T-cell (primary cell): ENCODE data around the gene CDHR2. TPM values are rescaled to one million over a fixed set of nuclear protein-coding genes. Genes with fewer than 3 reads are reported as not detected.

ENCODE experiments used
- ATAC-seq, 4 experiments: fragments of 200-7000 bp in 3 of 4; fragments of 150-1000 bp in 1 of 4; cut with Tn5 transposase; replicated peaks in 1 of 4; 1 replicate in 3 of 4; 2 replicates in 1 of 4; pipeline ENCODE4 v1.10.0; 2021; ENCODE audit warnings: moderate library complexity in 3 of 4, mild to moderate bottlenecking in 2 of 4, moderate number of reproducible peaks in 1 of 4
- CTCF ChIA-PET, 2 donors: fragments of 300-600 bp; sonication (Branson Sonifier 250); formaldehyde crosslinking; loops; one replicate each; lab custom pipeline; 2022; ENCODE audit warnings: antibody characterized with exemption in 2 of 2; lab: Charles Lee
- POLR2A ChIA-PET, 2 donors: fragments of 300-600 bp; sonication (Branson Sonifier 250); formaldehyde crosslinking; loops; one replicate each; lab custom pipeline; 2022; ENCODE audit warnings: antibody characterized with exemption in 2 of 2; lab: Charles Lee
- DNase-seq, 35 experiments: peaks; one replicate each; pipeline versions ENCODE4 v3.0.0 to v3.0.0-alpha.2; 2013 to 2023
- H3K27ac ChIP-seq: one replicate; pipeline ENCODE4 v1.5.1; 2013; ENCODE audit warnings: low read length
- H3K27me3 ChIP-seq, 2 experiments: replicated peaks in 1 of 2; 1 replicate in 1 of 2; 2 replicates in 1 of 2; pipeline versions ENCODE4 v1.6.1 to v1.7.0; 2013; ENCODE audit warnings: low read length in 1 of 2, mixed read lengths in 1 of 2; ENCODE audit not compliant: control insufficient read depth in 2 of 2, insufficient read depth in 2 of 2; ENCODE audit errors: extremely low read depth in 1 of 2
- H3K36me3 ChIP-seq, 2 donors: 1 replicate in 1 of 2; 2 replicates in 1 of 2; pipeline versions ENCODE4 v1.6.1 to v1.7.0; 2013; ENCODE audit warnings: low read length in 1 of 2; ENCODE audit not compliant: control insufficient read depth in 2 of 2, insufficient read depth in 1 of 2; ENCODE audit errors: extremely low read depth in 1 of 2
- H3K4me1 ChIP-seq, 2 experiments: 1 replicate in 1 of 2; 2 replicates in 1 of 2; pipeline versions ENCODE4 v1.6.1 to v1.7.0; 2013; ENCODE audit warnings: low read length in 2 of 2, mixed read lengths in 1 of 2; ENCODE audit not compliant: insufficient read depth in 2 of 2, control insufficient read depth in 1 of 2; ENCODE audit errors: extremely low read depth in 1 of 2
- H3K4me3 ChIP-seq, 2 donors: 1 replicate in 1 of 2; 2 replicates in 1 of 2; pipeline versions ENCODE4 v1.5.1 to v1.7.0; 2013; ENCODE audit warnings: mild to moderate bottlenecking in 2 of 2, low read length in 1 of 2, moderate library complexity in 1 of 2; ENCODE audit not compliant: control insufficient read depth in 1 of 2; ENCODE audit errors: extremely low read depth in 1 of 2
- H3K9me3 ChIP-seq: 2 replicates; pipeline ENCODE4 v1.7.0; 2013
- H3K27ac Mint-ChIP-seq, 2 donors: one replicate each; pipeline ENCODE4 v1.8.0; 2020 to 2021; ENCODE audit warnings: mild to moderate bottlenecking in 2 of 2, mixed read lengths in 2 of 2
- H3K27me3 Mint-ChIP-seq, 2 donors: one replicate each; pipeline ENCODE4 v1.8.0; 2021 to 2022; ENCODE audit warnings: mixed read lengths in 2 of 2
- H3K36me3 Mint-ChIP-seq: one replicate; pipeline ENCODE4 v1.8.0; 2021; ENCODE audit warnings: mixed read lengths
- H3K4me1 Mint-ChIP-seq, 3 donors: one replicate each; pipeline ENCODE4 v1.8.0; 2020 to 2022; ENCODE audit warnings: mixed read lengths in 3 of 3, mild to moderate bottlenecking in 1 of 3
- H3K4me3 Mint-ChIP-seq, 3 donors: one replicate each; pipeline ENCODE4 v1.8.0; 2020 to 2022; ENCODE audit warnings: mild to moderate bottlenecking in 3 of 3, mixed read lengths in 3 of 3, moderate library complexity in 3 of 3
- H3K9me3 Mint-ChIP-seq, 3 donors: one replicate each; pipeline ENCODE4 v1.8.0; 2020 to 2022; ENCODE audit warnings: mixed read lengths in 3 of 3
- WGBS: methylation state at CpG from one replicate; pipeline ENCODE4 v1.1.5; 2013; ENCODE audit warnings: missing lambda C conversion rate; ENCODE audit not compliant: insufficient coverage; 5-methylcytosine and 5-hydroxymethylcytosine counted together
- total RNA-seq, 35 experiments: library from RNA in 6 of 35; stranded (reverse) in 6 of 35; fragments of 120-200 nt in 1 of 35; gene quantifications; one replicate each; pipeline versions ENCODE4 v1.2.1 to v1.2.4 and lab custom pipeline; 2013 to 2026

Gene CDHR2
- total RNA-seq, 5 donors from 2014 or later (not counting 1 experiment from before 2014, with no cell fraction given), result 1.6 to 3.1 (median 2.8) TPM

- no peak for ATAC-seq
- Mint-ChIP-seq H3K9me3 (no peaks in the 10 kb centered on the region), H3K27ac (no peak overlapping the region), H3K4me1 (peaks cover 2 to 17% (median 5%) of the 10 kb centered on the region in 3 donors), H3K27me3 (peaks cover 45 to 58% of the 10 kb centered on the region in 2 donors), H3K36me3 (peaks cover under 1% of the 10 kb centered on the region), H3K4me3 (no peak overlapping the region)
- Histone ChIP-seq H3K9me3 (no peaks in the 10 kb centered on the region), H3K36me3 (no peaks in the 10 kb centered on the region), H3K27ac (no peak overlapping the region), H3K4me1 (peaks cover 2 to 17% of the 10 kb centered on the region in 2 experiments), H3K4me3 (no peak overlapping the region), H3K27me3 (peaks cover 22 to 78% of the 10 kb centered on the region in 2 experiments)
- DNase-seq, result no peak
- 79% methylated on average over 2 of the region's 2 CpGs for WGBS
- ChIA-PET POLR2A (no interaction called here), CTCF (no interaction called here)
Measured at GRCh38 chr5:176625512-176625911, 76.4 kb downstream of the CDHR2 start.

- no peaks in the 10 kb centered on the region for H3K9me3 Mint-ChIP-seq
Measured at GRCh38 chr5:176625966-176626875, 77.1 kb downstream of the CDHR2 start.

GRCh38 chr5:176626876-176627236 is 77.7 kb downstream of the CDHR2 start:
- H3K4me1 Mint-ChIP-seq, result peaks cover 6 to 21% (median 10%) of the 10 kb centered on the region in 3 donors
- DNase-seq (no peak), ATAC-seq (no peak)
- H3K9me3 Mint-ChIP-seq, result no peaks in the 10 kb centered on the region
- 75% methylated on average over 4 of the region's 7 CpGs for WGBS
- H3K27ac Mint-ChIP-seq, result no peak overlapping the region
- Histone ChIP-seq H3K4me3 (no peak overlapping the region), H3K4me1 (peaks cover 2 to 17% of the 10 kb centered on the region in 2 experiments), H3K36me3 (no peaks in the 10 kb centered on the region), H3K9me3 (no peaks in the 10 kb centered on the region), H3K27ac (no peak overlapping the region), H3K27me3 (peaks cover 27 to 78% of the 10 kb centered on the region in 2 experiments)
- no peaks in the 10 kb centered on the region for H3K36me3 Mint-ChIP-seq
- ChIA-PET POLR2A (no interaction called here), CTCF (interaction anchor here in 1 of 2 donors (0.6 kb wide), 1 partner anchor 54 kb away, joined by 3 read pairs; no protein-coding TSS in a partner anchor)
- peaks cover 55 to 60% of the 10 kb centered on the region in 2 donors for H3K27me3 Mint-ChIP-seq
- H3K4me3 Mint-ChIP-seq, result no peak overlapping the region

More at GRCh38 chr5:176625966-176626875, 77.1 kb downstream of the CDHR2 start:
- no peaks in the 10 kb centered on the region for H3K36me3 ChIP-seq
- Mint-ChIP-seq H3K27ac (no peak overlapping the region), H3K4me3 (no peak overlapping the region), H3K4me1 (peaks cover 6 to 21% (median 10%) of the 10 kb centered on the region in 3 donors), H3K27me3 (peaks cover 50 to 59% of the 10 kb centered on the region in 2 donors), H3K36me3 (no peaks in the 10 kb centered on the region)
- H3K27me3 ChIP-seq, result peaks cover 25 to 78% of the 10 kb centered on the region in 2 experiments
- no peaks in the 10 kb centered on the region for H3K9me3 ChIP-seq
- WGBS, result 71% methylated on average over 14 of the region's 25 CpGs
- peaks cover 2 to 17% of the 10 kb centered on the region in 2 experiments for H3K4me1 ChIP-seq
- ChIA-PET CTCF (interaction anchor here in 1 of 2 donors (0.6 kb wide), 1 partner anchor 53 kb away, joined by 3 read pairs; no protein-coding TSS in a partner anchor), POLR2A (no interaction called here)
- no peak overlapping the region for H3K4me3 ChIP-seq
- no peak overlapping the region for H3K27ac ChIP-seq
- DNase-seq (no peak), ATAC-seq (no peak)

GRCh38 chr5:176627582-176627981 is 78.4 kb downstream of the CDHR2 start:
- CTCF ChIA-PET, result no interaction called here

GRCh38 chr5:176628406-176629228 is 79.5 kb downstream of the CDHR2 start:
- ATAC-seq (no peak), DNase-seq (no peak)
- Mint-ChIP-seq H3K9me3 (no peaks in the 10 kb centered on the region), H3K27me3 (peaks cover 50 to 67% of the 10 kb centered on the region in 2 donors), H3K4me1 (peaks cover 6 to 23% (median 12%) of the 10 kb centered on the region in 3 donors), H3K4me3 (peak overlapping the region in 1 of 3 donors; percentile 58), H3K36me3 (no peaks in the 10 kb centered on the region), H3K27ac (no peak overlapping the region)
- ChIA-PET POLR2A (no interaction called here), CTCF (no interaction called here)
- Histone ChIP-seq H3K9me3 (no peaks in the 10 kb centered on the region), H3K27me3 (peaks cover 27 to 81% of the 10 kb centered on the region in 2 experiments), H3K4me1 (peaks cover 2 to 17% of the 10 kb centered on the region in 2 experiments), H3K36me3 (no peaks in the 10 kb centered on the region), H3K4me3 (no peak overlapping the region), H3K27ac (no peak overlapping the region)
- 57% methylated on average over 9 of the region's 13 CpGs for WGBS

More at GRCh38 chr5:176627582-176627981, 78.4 kb downstream of the CDHR2 start:
- no peaks in the 10 kb centered on the region for H3K36me3 ChIP-seq
- 89% methylated on average over 1 of the region's 5 CpGs for WGBS
- peaks cover 6 to 21% (median 10%) of the 10 kb centered on the region in 3 donors for H3K4me1 Mint-ChIP-seq
- H3K36me3 Mint-ChIP-seq, result no peaks in the 10 kb centered on the region
- no peak for ATAC-seq
- H3K27ac Mint-ChIP-seq, result no peak overlapping the region
- peaks cover 48 to 60% of the 10 kb centered on the region in 2 donors for H3K27me3 Mint-ChIP-seq
- no peak overlapping the region for H3K27ac ChIP-seq
- H3K4me3 ChIP-seq, result no peak overlapping the region
- no peaks in the 10 kb centered on the region for H3K9me3 ChIP-seq
- no peak overlapping the region for H3K4me3 Mint-ChIP-seq
- DNase-seq, result no peak
- H3K9me3 Mint-ChIP-seq, result no peaks in the 10 kb centered on the region
- peaks cover 27 to 77% of the 10 kb centered on the region in 2 experiments for H3K27me3 ChIP-seq
- POLR2A ChIA-PET, result no interaction called here
- H3K4me1 ChIP-seq, result peaks cover 2 to 17% of the 10 kb centered on the region in 2 experiments
